Gastrocnemius medialis (tissue), 4 donors: ENCODE results near the gene PKNOX1. TPM values are rescaled to one million over a fixed set of nuclear protein-coding genes. Genes with fewer than 3 reads are reported as not detected.
"Not testable (repeated sequence)": the region's sequence is repeated elsewhere in the genome, so short reads cannot be mapped to it uniquely, and the experiment has no call there.

ENCODE experiments used
- ATAC-seq, 2 donors: fragments of 150-250 bp; one replicate each; pipeline ENCODE4 v1.9.1; 2016
- DNase-seq, 2 donors: peaks; one replicate each; pipeline ENCODE4 v3.0.0-alpha.2; 2019
- H3K27ac ChIP-seq, 4 donors: fragments of 200-600 bp; sonication (generic); 1 replicate in 1 of 4; 2 replicates in 3 of 4; pipeline ENCODE4 v1.5.1; 2016 to 2018; ENCODE audit warnings: mild to moderate bottlenecking in 2 of 4, moderate library complexity in 1 of 4
- H3K27me3 ChIP-seq, 3 donors: fragments of 200-600 bp; sonication (generic) in 2 of 3; 1 replicate in 1 of 3; 2 replicates in 2 of 3; pipeline versions ENCODE4 v1.5.1 to v1.6.0; 2016 to 2019; ENCODE audit warnings: mild to moderate bottlenecking in 1 of 3, moderate library complexity in 1 of 3
- H3K36me3 ChIP-seq, 2 donors: fragments of 200-600 bp; sonication (generic) in 1 of 2; one replicate each; pipeline ENCODE4 v1.5.1; 2017 to 2018
- H3K4me1 ChIP-seq, 2 donors: fragments of 200-600 bp; sonication (generic) in 1 of 2; one replicate each; pipeline ENCODE4 v1.5.1; 2016 to 2017; ENCODE audit warnings: mild to moderate bottlenecking in 2 of 2
- H3K4me3 ChIP-seq, 4 donors: fragments of 200-600 bp; sonication (generic) in 3 of 4; 1 replicate in 1 of 4; 2 replicates in 3 of 4; pipeline ENCODE4 v1.5.1; 2016 to 2019; ENCODE audit warnings: mild to moderate bottlenecking in 2 of 4
- H3K9me3 ChIP-seq, 3 donors: fragments of 200-600 bp; sonication (generic) in 2 of 3; 1 replicate in 1 of 3; 2 replicates in 2 of 3; pipeline ENCODE4 v1.5.1; 2016 to 2019
- CTCF ChIP-seq, 5 experiments: fragments of 450-650 bp in 3 of 5; fragments of 200-600 bp in 2 of 5; sonication (generic) in 2 of 5; IDR thresholded peaks in 4 of 5; conservative IDR thresholded peaks in 1 of 5; 1 replicate in 4 of 5; 2 replicates in 1 of 5; pipeline ENCODE4 v1.5.1; 2016 to 2019; ENCODE audit warnings: antibody characterized with exemption in 5 of 5, mild to moderate bottlenecking in 3 of 5, moderate library complexity in 3 of 5
- POLR2A ChIP-seq, 2 donors: fragments of 450-650 bp; IDR thresholded peaks; one replicate each; pipeline ENCODE4 v1.6.1; 2017; ENCODE audit warnings: antibody characterized with exemption in 2 of 2, mild to moderate bottlenecking in 2 of 2, moderate library complexity in 2 of 2
- in situ Hi-C, 4 donors: fragments of 200-750 bp; cut with MboI; loops; one replicate each; pipeline versions ENCODE4 v1.15.0 to v1.8.0; 2017; ENCODE audit warnings: low sequenced_read_pairs in 4 of 4
- intact Hi-C: fragments of 100-400 bp; cut with DNase I; formaldehyde crosslinking; loops from one replicate; pipeline ENCODE4 v1.15.1; 2023; ENCODE audit warnings: low total_unique reads
- total RNA-seq, 4 donors: library from RNA; depleted of rRNA; stranded (reverse); fragments of >200 nt; gene quantifications; one replicate each; pipeline versions ENCODE4 v1.1.0 to v1.2.3, GENCODE V29; 2016

Gene PKNOX1
- total RNA-seq, 4 donors from 2014 or later, result 5.3 to 18.0 (median 7.6) TPM

DNA sequence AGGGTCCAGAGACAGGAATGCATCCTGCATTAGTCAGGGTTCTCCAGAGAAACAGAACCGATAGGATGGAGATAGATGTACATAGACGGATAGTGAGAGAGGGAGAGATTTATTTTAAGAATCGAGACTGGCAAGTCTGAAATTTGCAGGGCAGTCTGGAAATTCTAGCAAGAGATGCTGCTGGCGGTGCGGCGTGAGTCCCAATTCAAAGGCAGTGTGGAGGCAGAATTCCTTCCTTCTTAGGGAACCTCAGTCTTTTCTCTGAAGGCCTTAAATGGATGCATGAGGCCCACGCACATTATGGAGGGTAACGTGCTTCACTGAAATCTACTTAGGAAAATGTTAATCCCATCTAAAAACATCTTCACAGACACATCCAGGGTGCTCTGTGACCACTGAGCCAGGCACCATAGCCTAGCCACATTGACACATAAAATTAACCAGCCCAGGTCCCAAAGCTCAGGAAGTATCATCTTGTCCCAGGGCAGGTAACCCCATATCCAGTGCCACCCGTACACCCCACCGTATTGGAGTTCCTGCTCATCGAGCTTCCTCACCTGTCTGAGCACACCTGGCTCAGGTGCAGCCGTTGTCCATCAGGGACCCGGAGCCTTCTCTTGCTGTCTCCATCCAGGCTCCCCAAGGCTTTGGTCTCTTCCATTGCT lies 9.7 kb upstream of the PKNOX1 start:
- Histone ChIP-seq H3K4me3 (no peak overlapping the region), H3K4me1 (peaks cover 0 to 6% of the 10 kb centered on the region in 2 donors), H3K27me3 (no peaks in the 10 kb centered on the region), H3K9me3 (no peaks in the 10 kb centered on the region), H3K36me3 (no peaks in the 10 kb centered on the region), H3K27ac (no peak overlapping the region)
- ATAC-seq (no peak), DNase-seq (no peak)
- in situ Hi-C loops (no loop called here), intact Hi-C loops (no loop called here)
- TF ChIP-seq POLR2A (IDR thresholded peaks at IDR 0.05), result no peak
- no peak for TF ChIP-seq CTCF (IDR thresholded peaks at IDR 0.05 in 4 of 5, conservative IDR thresholded peaks at IDR 0.05 in 1 of 5)

DNA sequence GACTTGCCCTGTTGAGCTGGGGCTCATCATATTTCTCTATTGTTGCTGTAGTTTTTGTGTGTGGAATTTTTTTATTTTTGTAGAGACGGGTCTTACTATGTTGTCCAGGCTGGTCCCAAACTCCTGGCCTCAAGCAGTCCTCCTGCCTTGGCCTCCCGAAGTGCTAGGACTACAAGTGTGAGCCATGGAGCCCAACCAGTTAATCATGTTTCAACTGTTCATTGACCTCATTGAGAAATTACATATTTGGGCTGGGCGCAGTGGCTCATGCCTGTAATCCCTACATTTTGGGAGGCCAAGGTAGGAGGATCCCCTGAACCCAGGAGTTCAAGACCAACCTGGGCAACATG lies 9.2 kb upstream of the PKNOX1 start:
- H3K9me3 ChIP-seq, result no peaks in the 10 kb centered on the region
- H3K4me3 ChIP-seq, result no peak overlapping the region
- H3K27me3 ChIP-seq, result no peaks in the 10 kb centered on the region
- TF ChIP-seq POLR2A (IDR thresholded peaks at IDR 0.05) (no peak), CTCF (IDR thresholded peaks at IDR 0.05 in 4 of 5, conservative IDR thresholded peaks at IDR 0.05 in 1 of 5) (no peak)
- H3K4me1 ChIP-seq, result peaks cover 0 to 6% of the 10 kb centered on the region in 2 donors
- in situ Hi-C loops, result no loop called here
- H3K36me3 ChIP-seq, result no peaks in the 10 kb centered on the region
- intact Hi-C loops, result no loop called here
- H3K27ac ChIP-seq, result no peak overlapping the region
- no peak for ATAC-seq
- no peak for DNase-seq

DNA sequence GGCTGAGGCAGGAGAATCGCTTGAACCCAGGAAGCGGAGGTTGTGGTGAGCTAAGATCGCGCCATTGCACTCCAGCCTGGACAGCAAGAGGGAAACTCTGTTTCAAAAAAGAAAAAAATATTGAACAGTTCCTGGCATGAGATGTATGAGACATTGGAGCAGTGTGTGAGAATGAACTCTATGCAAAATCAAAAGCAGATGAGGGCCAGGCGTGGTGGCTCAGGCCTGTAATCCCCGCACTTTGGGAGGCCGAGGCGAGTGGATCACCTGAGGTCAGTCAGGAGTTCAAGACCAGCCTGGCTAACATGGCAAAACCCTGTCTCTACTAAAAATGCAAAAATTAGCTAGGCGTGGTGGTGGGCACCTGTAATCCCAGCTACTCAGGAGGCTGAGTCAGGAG lies 6.7 kb upstream of the PKNOX1 start:
- intact Hi-C loops, H3K27me3 ChIP-seq, H3K4me3 ChIP-seq, H3K36me3 ChIP-seq, H3K27ac ChIP-seq, H3K9me3 ChIP-seq, DNase-seq, in situ Hi-C loops, ATAC-seq, H3K4me1 ChIP-seq: not testable (repeated sequence)

DNA sequence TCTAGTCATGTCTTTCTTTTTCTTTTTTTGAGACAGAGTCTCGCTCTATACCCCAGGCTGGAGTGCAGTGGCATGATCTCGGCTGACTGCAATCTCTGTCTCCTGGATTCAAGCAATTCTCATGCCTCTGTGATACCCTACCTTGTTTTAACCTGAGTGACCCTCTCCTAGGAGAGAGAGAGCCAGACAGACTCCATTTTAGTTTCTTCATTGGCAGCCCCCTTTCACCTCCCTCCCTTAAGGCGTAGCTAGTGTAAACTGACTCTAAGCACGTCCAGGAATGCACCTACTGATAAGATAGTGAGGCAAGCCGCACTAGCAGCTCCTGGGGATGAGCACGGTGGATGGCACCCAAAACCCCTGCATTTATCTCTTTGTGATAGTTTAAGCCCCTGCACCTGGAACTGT lies 5.2 kb upstream of the PKNOX1 start:
- ATAC-seq (no peak), DNase-seq (no peak)
- in situ Hi-C loops (no loop called here), intact Hi-C loops (no loop called here)
- Histone ChIP-seq H3K4me3 (no peak overlapping the region), H3K27ac (no peak overlapping the region), H3K36me3 (no peaks in the 10 kb centered on the region), H3K9me3 (no peaks in the 10 kb centered on the region), H3K4me1 (peaks cover 4 to 6% of the 10 kb centered on the region in 2 donors), H3K27me3 (no peaks in the 10 kb centered on the region)
- TF ChIP-seq POLR2A (IDR thresholded peaks at IDR 0.05), result no peak
- no peak for TF ChIP-seq CTCF (IDR thresholded peaks at IDR 0.05 in 4 of 5, conservative IDR thresholded peaks at IDR 0.05 in 1 of 5)

GRCh38 chr21:42970946-42971653 lies 3.3 kb upstream of the PKNOX1 start:
- H3K27ac ChIP-seq, result no peak overlapping the region
- H3K27me3 ChIP-seq, result no peaks in the 10 kb centered on the region
- TF ChIP-seq POLR2A (IDR thresholded peaks at IDR 0.05) (no peak), CTCF (IDR thresholded peaks at IDR 0.05 in 4 of 5, conservative IDR thresholded peaks at IDR 0.05 in 1 of 5) (no peak)
- no peaks in the 10 kb centered on the region for H3K36me3 ChIP-seq
- intact Hi-C loops, result loop anchor here (5.0 kb wide), 1 partner anchor 806 kb away; the partner anchor contains the start of gene CSTB
- ATAC-seq (no peak), DNase-seq (no peak)
- no peaks in the 10 kb centered on the region for H3K9me3 ChIP-seq
- no peak overlapping the region for H3K4me3 ChIP-seq
- peaks cover 10% of the 10 kb centered on the region in 2 donors for H3K4me1 ChIP-seq
- in situ Hi-C loops, result loop anchor here in 1 of 4 donors (10.0 kb wide), 1 partner anchor 76 kb away; the partner anchor contains the start of gene NDUFV3
